Measurements from ENCODE around the gene DENND2A. TPM values are rescaled to one million over a fixed set of nuclear protein-coding genes. Genes with fewer than 3 reads are reported as not detected.
"Not testable (repeated sequence)": the region's sequence is repeated elsewhere in the genome, so short reads cannot be mapped to it uniquely, and the experiment has no call there.

The DENND2A gene
- total RNA-seq, 1 experiment from 2014 or later = 0.49 TPM

- H3K9me3 ChIP-seq (ENCODE audit: low read depth, low read length, poor library complexity, severe bottlenecking) = no peaks in the 10 kb centered on the region
- no peak overlapping the region for H3K4me3 ChIP-seq (ENCODE audit: low read depth, low read length, poor library complexity, severe bottlenecking)
- BruUV-seq (replicated peaks) = no TSS peak
- H3K27me3 ChIP-seq (replicated peaks; ENCODE audit: insufficient read depth, low read depth, low read length, poor library complexity) = no peaks in the 10 kb centered on the region
- no peaks in the 10 kb centered on the region for H3K36me3 ChIP-seq (ENCODE audit: insufficient read depth, low read length, poor library complexity, severe bottlenecking)
- no peaks in the 10 kb centered on the region for H3K4me1 ChIP-seq (ENCODE audit: insufficient read depth, low read length, poor library complexity, severe bottlenecking)
- CTCF ChIA-PET = no interaction called here
- no peak for TF ChIP-seq CTCF (conservative IDR thresholded peaks at IDR 0.05; ENCODE audit: low read depth, low read length)
- TF ChIP-seq EZH2 (IDR thresholded peaks at IDR 0.05; ENCODE audit: borderline replicate concordance, low read depth, low read length, poor library complexity, severe bottlenecking) = no peak
- POLR2A ChIA-PET (ENCODE audit: low non-redundant PET) = no interaction called here
- DNase-seq (ENCODE audit: low spot score) = no peak
- H3K27ac ChIP-seq (ENCODE audit: low read depth, low read length, poor library complexity, severe bottlenecking) = no peak overlapping the region
- intact Hi-C loops (cut with micrococcal nuclease; ENCODE audit: unreplicated experiment) = no loop called here
Observed at GRCh38 chr7:140534743-140535142, 105.9 kb downstream of the DENND2A start.

- H3K36me3 ChIP-seq (ENCODE audit: insufficient read depth, low read length, poor library complexity, severe bottlenecking) = no peaks in the 10 kb centered on the region
- CTCF ChIA-PET = no interaction called here
- DNase-seq (ENCODE audit: low spot score) = no peak
- no peaks in the 10 kb centered on the region for H3K4me1 ChIP-seq (ENCODE audit: insufficient read depth, low read length, poor library complexity, severe bottlenecking)
- no peaks in the 10 kb centered on the region for H3K27me3 ChIP-seq (replicated peaks; ENCODE audit: insufficient read depth, low read depth, low read length, poor library complexity)
- intact Hi-C loops (cut with micrococcal nuclease; ENCODE audit: unreplicated experiment) = no loop called here
- no peaks in the 10 kb centered on the region for H3K9me3 ChIP-seq (ENCODE audit: low read depth, low read length, poor library complexity, severe bottlenecking)
- H3K4me3 ChIP-seq (ENCODE audit: low read depth, low read length, poor library complexity, severe bottlenecking) = no peak overlapping the region
- no peak for TF ChIP-seq EZH2 (IDR thresholded peaks at IDR 0.05; ENCODE audit: borderline replicate concordance, low read depth, low read length, poor library complexity, severe bottlenecking)
- no peak for TF ChIP-seq CTCF (conservative IDR thresholded peaks at IDR 0.05; ENCODE audit: low read depth, low read length)
- no TSS peak for BruUV-seq (replicated peaks)
- POLR2A ChIA-PET (ENCODE audit: low non-redundant PET) = no interaction called here
- no peak overlapping the region for H3K27ac ChIP-seq (ENCODE audit: low read depth, low read length, poor library complexity, severe bottlenecking)
Observed at GRCh38 chr7:140533394-140533872, 107.2 kb downstream of the DENND2A start.

GRCh38 chr7:140529428-140529827 is 111.2 kb downstream of the DENND2A start:
- intact Hi-C loops (cut with micrococcal nuclease; ENCODE audit: unreplicated experiment); H3K27me3 ChIP-seq (replicated peaks; ENCODE audit: insufficient read depth, low read depth, low read length, poor library complexity); H3K4me1 ChIP-seq (ENCODE audit: insufficient read depth, low read length, poor library complexity, severe bottlenecking); BruUV-seq (replicated peaks); CTCF ChIA-PET; H3K36me3 ChIP-seq (ENCODE audit: insufficient read depth, low read length, poor library complexity, severe bottlenecking); DNase-seq (ENCODE audit: low spot score); POLR2A ChIA-PET (ENCODE audit: low non-redundant PET); H3K27ac ChIP-seq (ENCODE audit: low read depth, low read length, poor library complexity, severe bottlenecking); H3K4me3 ChIP-seq (ENCODE audit: low read depth, low read length, poor library complexity, severe bottlenecking); H3K9me3 ChIP-seq (ENCODE audit: low read depth, low read length, poor library complexity, severe bottlenecking): not testable (repeated sequence)

GRCh38 chr7:140526787-140527664 is 113.6 kb downstream of the DENND2A start:
- no peak for TF ChIP-seq EZH2 (IDR thresholded peaks at IDR 0.05; ENCODE audit: borderline replicate concordance, low read depth, low read length, poor library complexity, severe bottlenecking)
- no peak for TF ChIP-seq CTCF (conservative IDR thresholded peaks at IDR 0.05; ENCODE audit: low read depth, low read length)
- Histone ChIP-seq H3K4me3 (ENCODE audit: low read depth, low read length, poor library complexity, severe bottlenecking) (no peak overlapping the region), H3K27me3 (replicated peaks; ENCODE audit: insufficient read depth, low read depth, low read length, poor library complexity) (no peaks in the 10 kb centered on the region), H3K4me1 (ENCODE audit: insufficient read depth, low read length, poor library complexity, severe bottlenecking) (no peaks in the 10 kb centered on the region), H3K36me3 (ENCODE audit: insufficient read depth, low read length, poor library complexity, severe bottlenecking) (no peaks in the 10 kb centered on the region), H3K9me3 (ENCODE audit: low read depth, low read length, poor library complexity, severe bottlenecking) (no peaks in the 10 kb centered on the region), H3K27ac (ENCODE audit: low read depth, low read length, poor library complexity, severe bottlenecking) (no peak overlapping the region)
- no peak for DNase-seq (ENCODE audit: low spot score)
- intact Hi-C loops (cut with micrococcal nuclease; ENCODE audit: unreplicated experiment) = no loop called here
- BruUV-seq (replicated peaks) = no TSS peak
- ChIA-PET CTCF (no interaction called here), POLR2A (ENCODE audit: low non-redundant PET) (no interaction called here)
